Mucosa of descending colon (tissue), 3 donors: ENCODE data around the gene BRF1. TPM values are rescaled to one million over a fixed set of nuclear protein-coding genes. Genes with fewer than 3 reads are reported as not detected.
A peak's percentile ranks its signal among the peaks of the same experiment; 100 is the strongest.

Experiments used
- ATAC-seq: fragments of 200-7000 bp; cut with Tn5 transposase; one replicate; pipeline ENCODE4 v1.9.1; 2020; ENCODE audit warnings: mild to moderate bottlenecking, moderate library complexity
- DNase-seq, 3 donors: peaks; one replicate each; pipeline ENCODE4 v3.0.0-alpha.2; 2020
- H3K36me3 ChIP-seq: fragments of 200-600 bp; one replicate; pipeline ENCODE4 v1.8.0; 2021; ENCODE audit warnings: low read depth, mild to moderate bottlenecking
- H3K4me1 ChIP-seq: fragments of 200-600 bp; one replicate; pipeline ENCODE4 v1.8.0; 2021; ENCODE audit warnings: low read depth, mild to moderate bottlenecking
- H3K4me3 ChIP-seq: fragments of 200-600 bp; one replicate; pipeline ENCODE4 v1.8.0; 2021; ENCODE audit warnings: mild to moderate bottlenecking
- H3K9me3 ChIP-seq: fragments of 200-600 bp; one replicate; pipeline ENCODE4 v1.8.0; 2021; ENCODE audit warnings: mild to moderate bottlenecking
- intact Hi-C, 2 donors: fragments of 100-400 bp; cut with DNase I in 1 of 2; cut with micrococcal nuclease in 1 of 2; formaldehyde crosslinking; loops; one replicate each; pipeline versions ENCODE4 v1.11.0 to v1.11.1; 2022; cut with DNase I, micrococcal nuclease
- total RNA-seq, 3 donors: library from RNA; stranded (reverse); fragmentation: NEBNext Ultra II Directional in 2 of 3; extraction: Animal tissue kit (Norgen Biotek cat#: 25700) in 2 of 3; gene quantifications; one replicate each; pipeline versions ENCODE4 v1.2.1 to v1.2.4, GENCODE V29; 2021 to 2023
- TF ChIP-seq, protein P1 (sequence below): fragments of 200-600 bp; IDR thresholded peaks from one replicate; pipeline ENCODE4 v1.8.0; 2022; ENCODE audit warnings: antibody characterized with exemption, mild to moderate bottlenecking
- donor health status: DM: no; HTN: no; CAD: no; lungs with moderate emphysema.
- donor health status: DM: no; HTN: no; CAD: no.
- donor health status: DM: no; HTN: yes; CAD: no.

The BRF1 gene
- total RNA-seq, 3 donors from 2014 or later: 27.4 to 40.1 (median 34.2) TPM

DNA sequence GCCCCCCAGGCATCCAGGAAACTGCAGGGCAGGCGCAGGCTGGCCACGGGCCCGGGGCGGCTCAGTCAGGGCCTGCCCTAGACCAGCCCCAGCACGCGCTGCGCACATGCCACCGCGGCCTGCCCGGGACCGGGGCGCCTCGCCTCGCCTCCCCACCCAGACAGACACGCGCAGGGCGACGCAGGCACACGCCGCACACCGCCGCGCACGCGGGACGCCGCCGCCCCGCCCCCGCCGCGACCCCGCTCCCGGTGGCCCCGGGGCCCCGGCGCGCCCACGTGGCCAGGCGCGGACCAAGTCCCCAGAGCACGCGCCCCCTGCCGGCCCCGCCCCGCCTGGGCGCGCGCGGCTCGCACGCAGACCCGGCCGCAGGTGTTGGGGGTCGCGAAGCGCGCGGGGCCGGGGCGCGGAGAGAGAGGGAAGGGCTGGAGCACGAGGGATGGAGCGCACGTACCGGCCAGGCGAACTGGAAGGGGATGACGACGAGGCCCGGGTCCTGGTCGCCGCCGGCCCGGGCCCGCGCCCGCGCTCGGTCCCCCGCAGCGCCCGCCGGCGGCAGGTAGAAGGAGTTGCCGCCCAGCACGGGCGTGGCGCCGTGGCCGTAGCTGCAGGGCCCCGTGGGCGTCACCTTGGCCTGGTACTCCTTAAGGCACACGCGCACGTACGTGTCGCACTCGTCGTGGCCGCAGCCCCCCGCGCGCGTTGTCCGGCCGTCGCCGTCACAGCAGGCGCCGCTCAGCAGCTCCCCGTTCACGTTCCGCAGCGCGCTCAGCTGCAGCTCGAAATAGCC, 133.3 kb downstream of the BRF1 start:
- intact Hi-C loops: loop anchor here in 1 of 2 donors (10.0 kb wide), 1 partner anchor 73 kb away; no protein-coding TSS in a partner anchor

DNA sequence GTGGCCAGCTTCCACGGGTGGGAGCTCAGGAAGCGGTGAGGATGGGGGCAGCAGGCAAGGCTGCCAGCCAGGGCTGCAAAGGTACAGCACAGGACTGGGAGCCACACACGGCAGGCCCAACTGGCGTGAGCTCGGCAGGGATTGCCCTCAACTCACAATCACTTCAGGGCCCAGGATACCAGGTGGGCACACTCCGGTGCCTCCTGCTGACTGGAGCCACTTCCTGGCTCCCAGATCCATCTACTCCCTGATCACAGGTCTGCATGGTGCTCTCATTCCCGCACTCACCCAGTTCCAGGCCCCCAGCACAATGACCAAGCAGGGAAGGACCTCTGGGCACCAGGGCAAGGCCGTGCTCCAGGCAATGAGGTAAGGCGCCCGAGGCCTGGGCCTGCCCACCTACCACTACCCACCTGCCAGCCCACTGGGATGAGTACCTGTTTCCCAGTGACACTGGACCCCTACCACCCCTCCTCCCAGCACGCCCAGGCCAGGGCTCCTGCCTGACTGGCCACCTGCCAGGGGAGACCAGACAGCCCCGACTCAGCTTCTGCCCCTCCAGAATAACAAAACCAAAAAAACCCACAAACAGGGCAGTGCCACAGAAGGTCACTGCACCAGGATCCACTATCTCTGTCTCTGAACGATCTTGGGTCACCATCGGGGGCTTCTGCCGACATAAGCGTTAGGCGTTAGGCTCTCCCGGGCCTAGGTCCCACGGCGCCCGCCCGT, 134.1 kb downstream of the BRF1 start:
- Histone ChIP-seq H3K4me3 (no peak overlapping the region), H3K36me3 (no peaks in the 10 kb centered on the region), H3K9me3 (no peaks in the 10 kb centered on the region), H3K4me1 (peaks cover 5% of the 10 kb centered on the region)
- intact Hi-C loops: loop anchor here in 1 of 2 donors (10.0 kb wide), 1 partner anchor 72 kb away; no protein-coding TSS in a partner anchor
- DNase-seq: no peak
- TF ChIP-seq, protein P1, sequence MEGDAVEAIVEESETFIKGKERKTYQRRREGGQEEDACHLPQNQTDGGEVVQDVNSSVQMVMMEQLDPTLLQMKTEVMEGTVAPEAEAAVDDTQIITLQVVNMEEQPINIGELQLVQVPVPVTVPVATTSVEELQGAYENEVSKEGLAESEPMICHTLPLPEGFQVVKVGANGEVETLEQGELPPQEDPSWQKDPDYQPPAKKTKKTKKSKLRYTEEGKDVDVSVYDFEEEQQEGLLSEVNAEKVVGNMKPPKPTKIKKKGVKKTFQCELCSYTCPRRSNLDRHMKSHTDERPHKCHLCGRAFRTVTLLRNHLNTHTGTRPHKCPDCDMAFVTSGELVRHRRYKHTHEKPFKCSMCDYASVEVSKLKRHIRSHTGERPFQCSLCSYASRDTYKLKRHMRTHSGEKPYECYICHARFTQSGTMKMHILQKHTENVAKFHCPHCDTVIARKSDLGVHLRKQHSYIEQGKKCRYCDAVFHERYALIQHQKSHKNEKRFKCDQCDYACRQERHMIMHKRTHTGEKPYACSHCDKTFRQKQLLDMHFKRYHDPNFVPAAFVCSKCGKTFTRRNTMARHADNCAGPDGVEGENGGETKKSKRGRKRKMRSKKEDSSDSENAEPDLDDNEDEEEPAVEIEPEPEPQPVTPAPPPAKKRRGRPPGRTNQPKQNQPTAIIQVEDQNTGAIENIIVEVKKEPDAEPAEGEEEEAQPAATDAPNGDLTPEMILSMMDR: no peak
- no peak for ATAC-seq

More for the DNA sequence above, 133.3 kb downstream of the BRF1 start:
- no peaks in the 10 kb centered on the region for H3K36me3 ChIP-seq
- DNase-seq (peak in 1 of 3 donors; percentile 56), ATAC-seq (peak; percentile 29)
- H3K9me3 ChIP-seq: no peaks in the 10 kb centered on the region
- peaks cover 5% of the 10 kb centered on the region for H3K4me1 ChIP-seq
- no peak overlapping the region for H3K4me3 ChIP-seq
- TF ChIP-seq, protein P1: no peak

DNA sequence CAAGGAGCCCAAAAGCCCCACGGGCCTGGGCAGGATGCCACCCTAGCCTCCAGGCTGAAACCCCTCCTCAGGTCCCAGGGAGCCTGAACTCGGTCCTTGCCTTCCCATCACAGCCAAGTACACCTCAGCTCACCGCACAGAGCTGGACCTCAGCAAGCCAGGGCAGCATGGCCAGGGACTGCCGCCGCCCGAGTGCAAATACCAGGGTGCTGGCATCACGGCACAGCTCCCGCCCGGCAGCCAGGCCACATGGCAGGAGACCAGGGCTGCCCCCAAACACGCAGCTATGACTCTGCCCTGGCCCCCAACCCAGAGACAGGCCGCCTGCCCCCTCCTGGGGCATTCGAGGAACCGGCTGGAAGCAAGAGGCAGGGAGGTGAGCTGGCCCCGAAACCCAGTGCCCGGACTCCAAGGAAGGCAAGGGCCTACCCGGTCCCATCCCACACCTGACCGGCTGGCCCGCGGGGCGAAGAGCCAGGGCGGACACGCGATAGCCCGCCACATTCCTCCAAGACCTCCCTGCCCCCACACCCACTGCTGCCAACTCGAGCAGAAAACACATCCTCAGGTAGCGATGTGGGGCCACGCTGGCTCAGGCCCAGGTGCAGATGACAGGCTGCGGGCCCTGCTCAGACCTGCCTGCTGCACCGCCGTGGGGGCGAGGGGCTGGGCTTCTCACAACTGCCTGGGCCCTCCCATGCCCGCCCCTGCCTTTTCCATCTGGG, 134.9 kb downstream of the BRF1 start:
- no peaks in the 10 kb centered on the region for H3K36me3 ChIP-seq
- ATAC-seq: no peak
- no peaks in the 10 kb centered on the region for H3K9me3 ChIP-seq
- TF ChIP-seq, protein P1: no peak
- no peak for DNase-seq
- H3K4me3 ChIP-seq: no peak overlapping the region
- intact Hi-C loops: loop anchor here in 1 of 2 donors (10.0 kb wide), 1 partner anchor 71 kb away; no protein-coding TSS in a partner anchor
- peaks cover 5% of the 10 kb centered on the region for H3K4me1 ChIP-seq

DNA sequence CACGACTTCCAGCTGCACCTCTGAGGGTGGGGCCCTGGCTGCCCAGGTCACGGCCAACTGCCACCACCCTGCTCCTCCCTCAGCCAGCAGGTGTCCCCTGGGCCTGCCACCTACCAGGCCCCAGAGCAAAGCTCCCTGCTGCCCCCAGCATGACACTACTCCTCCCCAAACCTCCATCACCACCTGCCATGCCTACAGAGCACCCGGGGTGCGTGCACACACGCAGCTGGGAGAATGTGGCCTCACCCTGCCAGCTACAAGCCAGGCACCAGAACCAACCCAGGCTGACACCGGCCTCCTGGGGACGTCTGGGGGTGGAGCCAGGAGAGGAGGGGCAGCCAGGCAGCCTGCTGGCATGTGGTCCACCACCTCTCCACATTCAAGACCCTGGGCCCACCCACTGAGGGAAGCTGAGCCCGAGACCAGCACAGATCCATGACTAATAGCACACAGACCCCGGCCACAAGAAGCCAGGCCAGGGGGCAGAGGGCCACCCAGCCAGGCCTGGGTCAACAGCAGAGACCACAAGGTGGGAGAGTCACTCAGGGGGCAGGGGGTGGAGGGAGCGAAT, 135.6 kb downstream of the BRF1 start:
- peak; percentile 71 for ATAC-seq
- peak in 2 of 3 donors; percentile 47 to 62 for DNase-seq
- H3K4me1 ChIP-seq: peaks cover 5% of the 10 kb centered on the region
- TF ChIP-seq, protein P1: no peak
- H3K4me3 ChIP-seq: no peak overlapping the region
- H3K36me3 ChIP-seq: no peaks in the 10 kb centered on the region
- H3K9me3 ChIP-seq: no peaks in the 10 kb centered on the region
- intact Hi-C loops: loop anchor here in 1 of 2 donors (10.0 kb wide), 1 partner anchor 70 kb away; no protein-coding TSS in a partner anchor
